ENCODE results near the gene CEP120. TPM values are rescaled to one million over a fixed set of nuclear protein-coding genes. Genes with fewer than 3 reads are reported as not detected.

The CEP120 gene
- total RNA-seq: 37.5 TPM

GRCh38 chr5:123423278-123424149, at the start of gene CEP120:
Gene CEP120, minus strand, starts transcription at chr5:123423403. Its CDS starts 405 bp downstream, at chr5:123422998.

Other genes starting within 250 kb of the CEP120 start
- 101 TPM for gene CSNK1G3, start 88.8 kb upstream of the CEP120 start, total RNA-seq

Data from camera-type eye (tissue), 1 donor.